ENCODE data around the gene MB21D2. TPM values are rescaled to one million over a fixed set of nuclear protein-coding genes. Genes with fewer than 3 reads are reported as not detected.

The MB21D2 gene
- total RNA-seq, 1 experiment from 2014 or later: 2.8 TPM

DNA sequence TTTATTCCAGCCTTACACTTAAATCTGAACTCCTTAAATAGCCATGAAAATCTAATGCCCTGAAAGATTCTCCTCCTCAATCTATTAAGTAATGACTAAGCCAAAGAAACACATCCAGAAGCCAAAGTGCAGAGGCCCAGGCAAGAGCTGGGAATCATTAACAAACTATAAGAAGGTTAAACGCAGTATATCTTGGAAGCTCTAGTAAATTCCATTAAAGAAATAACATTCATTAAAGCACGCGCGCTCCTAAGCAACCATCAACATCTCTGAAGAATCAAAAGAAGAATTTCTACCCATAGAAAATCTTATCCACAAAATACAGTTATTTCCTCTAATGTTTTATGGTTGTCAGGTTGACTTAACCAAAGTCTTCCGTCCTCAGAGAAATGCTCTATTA is 29.5 kb downstream of the MB21D2 start:
- POLR2A ChIA-PET: interaction anchor here (1.1 to 2.2 kb wide), 2 partner anchors 9 to 30 kb away, joined by 3 to 4 read pairs; partner anchors contain the start of gene MB21D2
- Histone ChIP-seq H3K9ac (ENCODE audit: low read length) (peak overlapping the region; percentile 58), H3K4me3 (replicated peaks in 1 of 2; ENCODE audit: low read depth in 1 of 2, low read length in 2 of 2) (no peak overlapping the region; a peak in 1 of 4 replicates), H3K9me2 (ENCODE audit: insufficient read depth) (no peaks in the 10 kb centered on the region), H3K36me3 (ENCODE audit: control insufficient read depth in 1 of 2, insufficient read depth in 2 of 2, low read length in 2 of 2) (no peaks in the 10 kb centered on the region), H4K20me1 (ENCODE audit: insufficient read depth) (no peaks in the 10 kb centered on the region), H3K4me1 (ENCODE audit: control insufficient read depth in 1 of 2, insufficient read depth in 2 of 2, low read length in 2 of 2) (peaks cover 50 to 98% of the 10 kb centered on the region in 2 experiments), H3K79me2 (ENCODE audit: insufficient read depth, low read length) (0 out of 2 replicates have a peak, but pooled peaks cover 3% of the 10 kb centered on the region), H2AFZ (ENCODE audit: low read depth, low read length, poor library complexity, severe bottlenecking) (no peak overlapping the region), H3K27ac (ENCODE audit: low read depth, low read length) (no peak overlapping the region), H3K9me3 (ENCODE audit: control insufficient read depth in 1 of 2, insufficient read depth in 1 of 2, low read depth in 1 of 2, low read length in 2 of 2) (no peaks in the 10 kb centered on the region), H3K27me3 (ENCODE audit: insufficient read depth, low read length) (no peaks in the 10 kb centered on the region), H3K4me2 (ENCODE audit: low read length) (peak overlapping the region; percentile 78)
- DNase-seq (ENCODE audit: low read depth, low spot score) (no peak), ATAC-seq (no peak)
- RAD21 ChIA-PET (ENCODE audit: low non-redundant PET in 1 of 2, low total read pairs in 2 of 2, uncharacterized antibody in 2 of 2, unreplicated experiment in 2 of 2): no interaction called here
- CTCF ChIA-PET: interaction anchor here (0.8 to 1.9 kb wide), 3 partner anchors 27 to 153 kb away, joined by 3 to 5 read pairs (median 4); no protein-coding TSS in a partner anchor
- intact Hi-C loops (cut with micrococcal nuclease): no loop called here
- BruUV-seq (replicated peaks): no TSS peak
- TF ChIP-seq, protein P1, sequence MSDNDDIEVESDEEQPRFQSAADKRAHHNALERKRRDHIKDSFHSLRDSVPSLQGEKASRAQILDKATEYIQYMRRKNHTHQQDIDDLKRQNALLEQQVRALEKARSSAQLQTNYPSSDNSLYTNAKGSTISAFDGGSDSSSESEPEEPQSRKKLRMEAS (IDR thresholded peaks at IDR 0.05): no peak
- no peak for TF ChIP-seq YY1 (IDR thresholded peaks at IDR 0.05; ENCODE audit: extremely low read depth, insufficient replicate concordance, low read depth, low read length)
- no peak for TF ChIP-seq SIN3A (IDR thresholded peaks at IDR 0.05; ENCODE audit: low read depth)
- TF ChIP-seq POLR2AphosphoS5 (IDR thresholded peaks at IDR 0.05; ENCODE audit: low read depth, low read length): no peak
- no peak for TF ChIP-seq CEBPB (IDR thresholded peaks at IDR 0.05; ENCODE audit: low read depth)
- no peak for TF ChIP-seq FOSL1 (IDR thresholded peaks at IDR 0.05; ENCODE audit: low read depth)
- no peak for TF ChIP-seq EGR1 (IDR thresholded peaks at IDR 0.05; ENCODE audit: low read depth)

DNA sequence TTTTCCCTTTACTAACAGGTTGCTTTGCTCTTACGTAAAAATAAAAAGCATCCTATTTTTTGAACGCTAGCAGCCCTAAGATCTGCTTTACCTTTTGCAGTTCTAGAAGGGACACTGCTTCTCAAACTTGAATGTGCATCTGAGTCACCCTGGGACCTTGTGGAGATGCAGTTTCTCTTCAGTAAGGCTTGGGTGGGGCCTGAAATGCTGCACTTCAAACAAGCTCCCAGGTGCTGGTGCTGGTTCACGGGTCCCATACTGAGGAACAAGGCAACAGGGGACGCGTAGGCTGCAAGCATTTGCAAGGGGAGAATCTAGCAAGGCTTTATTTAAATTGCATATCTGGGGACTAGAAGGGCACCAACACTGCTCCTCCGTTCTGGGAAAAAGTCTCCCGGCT is 30.0 kb downstream of the MB21D2 start:
- ChIA-PET POLR2A (interaction anchor here (2.2 kb wide), 1 partner anchor 30 kb away, joined by 4 read pairs; the partner anchor contains the start of gene MB21D2), RAD21 (ENCODE audit: low non-redundant PET in 1 of 2, low total read pairs in 2 of 2, uncharacterized antibody in 2 of 2, unreplicated experiment in 2 of 2) (no interaction called here), CTCF (interaction anchor here (1.9 kb wide), 1 partner anchor 28 kb away, joined by 5 read pairs; no protein-coding TSS in a partner anchor)
- Histone ChIP-seq H3K9ac (ENCODE audit: low read length) (peak overlapping the region; percentile 58), H4K20me1 (ENCODE audit: insufficient read depth) (no peaks in the 10 kb centered on the region), H3K36me3 (ENCODE audit: control insufficient read depth in 1 of 2, insufficient read depth in 2 of 2, low read length in 2 of 2) (no peaks in the 10 kb centered on the region), H3K4me1 (ENCODE audit: control insufficient read depth in 1 of 2, insufficient read depth in 2 of 2, low read length in 2 of 2) (peaks cover 52 to 98% of the 10 kb centered on the region in 2 experiments), H3K4me3 (replicated peaks in 1 of 2; ENCODE audit: low read depth in 1 of 2, low read length in 2 of 2) (peak overlapping the region in 1 of 2 experiments; percentile 51; a peak in 3 of 4 replicates), H3K27me3 (ENCODE audit: insufficient read depth, low read length) (no peaks in the 10 kb centered on the region), H3K9me3 (ENCODE audit: control insufficient read depth in 1 of 2, insufficient read depth in 1 of 2, low read depth in 1 of 2, low read length in 2 of 2) (no peaks in the 10 kb centered on the region), H3K27ac (ENCODE audit: low read depth, low read length) (no peak overlapping the region), H3K79me2 (ENCODE audit: insufficient read depth, low read length) (0 out of 2 replicates have a peak, but pooled peaks cover 3% of the 10 kb centered on the region), H3K9me2 (ENCODE audit: insufficient read depth) (no peaks in the 10 kb centered on the region), H2AFZ (ENCODE audit: low read depth, low read length, poor library complexity, severe bottlenecking) (no peak overlapping the region), H3K4me2 (ENCODE audit: low read length) (peak overlapping the region; percentile 78)
- peak; percentile 70 for TF ChIP-seq TCF7L2 (IDR thresholded peaks at IDR 0.05; ENCODE audit: borderline replicate concordance, extremely low read depth, insufficient read depth, insufficient read length)
- TF ChIP-seq EZH2phosphoT487 (IDR thresholded peaks at IDR 0.05; ENCODE audit: borderline replicate concordance): no peak
- TF ChIP-seq CBX3 (IDR thresholded peaks at IDR 0.05; ENCODE audit: low read depth): peak; percentile 7; the same call in 1 of the 2 replicates
- BruUV-seq (replicated peaks): no TSS peak
- intact Hi-C loops (cut with micrococcal nuclease): no loop called here
- DNase-seq (ENCODE audit: low read depth, low spot score) (no peak), ATAC-seq (peak; percentile 49)

Data from HCT116 (cell line).